K562 (cell line): ENCODE results near the gene NEU1. TPM values are rescaled to one million over a fixed set of nuclear protein-coding genes. Genes with fewer than 3 reads are reported as not detected.

Source experiments
- CBFB ChIP-seq: sonication (generic); formaldehyde crosslinking; IDR thresholded peaks from 2 replicates; pipeline ENCODE4 v1.4.0; 2020; ENCODE audit warnings: mild to moderate bottlenecking, missing genetic modification reagents
- CHD2 ChIP-seq: IDR thresholded peaks from 2 replicates; pipeline ENCODE4 v1.6.1; 2011; ENCODE audit warnings: low read depth, low read length
- ESRRA ChIP-seq: fragments of 450-650 bp; IDR thresholded peaks from 2 replicates; pipeline ENCODE4 v1.6.1; 2014; ENCODE audit warnings: low read depth, mild to moderate bottlenecking, moderate library complexity, borderline replicate concordance
- ESRRB ChIP-seq: fragments of 250-450 bp; sonication (Bioruptor Pico); IDR thresholded peaks from 2 replicates; pipeline ENCODE4 v1.5.0; 2020; ENCODE audit warnings: mild to moderate bottlenecking, moderate library complexity, borderline replicate concordance
- GTF2A2 ChIP-seq: IDR thresholded peaks from 2 replicates; pipeline ENCODE4 v1.6.1; 2016; ENCODE audit warnings: mild to moderate bottlenecking, missing genetic modification characterization, missing compliant biosample characterization
- HNRNPUL1 ChIP-seq: fragments of 200-400 bp; formaldehyde crosslinking; IDR thresholded peaks from 2 replicates; pipeline ENCODE4 v1.6.1; 2017; ENCODE audit warnings: low read length
- MCM7 ChIP-seq, 2 experiments: fragments of 450-650 bp; IDR thresholded peaks; 2 replicates each; pipeline ENCODE4 v1.6.1; 2016 to 2018
- MIER1 ChIP-seq: fragments of 450-650 bp; IDR thresholded peaks from 2 replicates; pipeline ENCODE4 v1.6.1; 2016; ENCODE audit warnings: antibody characterized with exemption, mild to moderate bottlenecking, low read depth
- NR3C1 ChIP-seq: sonication (generic); formaldehyde crosslinking; IDR thresholded peaks from 2 replicates; pipeline ENCODE4 v1.8.1; 2022; ENCODE audit warnings: missing genetic modification reagents
- POU5F1 ChIP-seq: fragments of 150-350 bp; IDR thresholded peaks from 2 replicates; pipeline ENCODE4 v1.6.1; 2014; ENCODE audit warnings: borderline replicate concordance, low read length, low read depth, mild to moderate bottlenecking; ENCODE audit not compliant: partially characterized antibody
- SMARCC2 ChIP-seq: fragments of 450-650 bp; IDR thresholded peaks from 2 replicates; pipeline ENCODE4 v1.6.1; 2017; ENCODE audit warnings: antibody characterized with exemption, moderate library complexity, mild to moderate bottlenecking, low read depth
- THRA ChIP-seq: fragments of 450-650 bp; IDR thresholded peaks from 2 replicates; pipeline ENCODE4 v1.6.1; 2017; ENCODE audit warnings: mild to moderate bottlenecking, moderate library complexity
- U2AF1 ChIP-seq: fragments of 200-400 bp; formaldehyde crosslinking; optimal IDR thresholded peaks from 2 replicates; pipeline ENCODE3; 2017; ENCODE audit warnings: mild to moderate bottlenecking, low read depth, low read length, moderate library complexity
- ZBTB1 ChIP-seq: sonication (generic); formaldehyde crosslinking; IDR thresholded peaks from 2 replicates; pipeline ENCODE4 v1.8.1; 2023; ENCODE audit warnings: missing genetic modification reagents, low read depth, mild to moderate bottlenecking, borderline replicate concordance
- ZBTB12 ChIP-seq: fragments of 250-450 bp; sonication (Bioruptor Pico); IDR thresholded peaks from 2 replicates; pipeline ENCODE4 v1.4.0; 2020
- ZBTB2 ChIP-seq: fragments of 450-650 bp; IDR thresholded peaks from 2 replicates; pipeline ENCODE4 v1.6.1; 2016; ENCODE audit warnings: antibody characterized with exemption
- ZFP91 ChIP-seq: sonication (generic); formaldehyde crosslinking; IDR thresholded peaks from 2 replicates; pipeline ENCODE4 v1.8.0; 2022; ENCODE audit warnings: mild to moderate bottlenecking, missing genetic modification reagents
- ZNF121 ChIP-seq: sonication (generic); formaldehyde crosslinking; conservative IDR thresholded peaks from 2 replicates; pipeline ENCODE4 v1.8.0; 2022; ENCODE audit warnings: missing genetic modification reagents
- ZNF174 ChIP-seq: fragments of 250-450 bp; sonication (Bioruptor Pico); IDR thresholded peaks from 2 replicates; pipeline ENCODE4 v1.4.0; 2020; ENCODE audit warnings: mild to moderate bottlenecking
- ZNF398 ChIP-seq: fragments of 250-450 bp; sonication (Bioruptor Pico); IDR thresholded peaks from 2 replicates; pipeline ENCODE4 v1.8.0; 2021; ENCODE audit warnings: moderate library complexity, mild to moderate bottlenecking, inconsistent platforms
- ZNF644 ChIP-seq: fragments of 200-800 bp; sonication (Bioruptor generic); IDR thresholded peaks from 2 replicates; pipeline ENCODE4 v1.6.1; 2016; ENCODE audit warnings: low read depth, missing genetic modification characterization, missing compliant biosample characterization
- ZNF717 ChIP-seq: fragments of 250-450 bp; sonication (Bioruptor Pico); IDR thresholded peaks from 2 replicates; pipeline ENCODE4 v1.5.0; 2021
- polyA plus RNA-seq, 8 experiments: library from polyadenylated mRNA; depleted of rRNA in 4 of 8; stranded (reverse) in 5 of 8; unstranded in 3 of 8; fragments of >200 nt; fragmentation: Nextera tagmentation in 2 of 8; fragmentation: Illumina TruSeq in 1 of 8; extraction: Ambion mirVana in 2 of 8; extraction: Trizol in 1 of 8; gene quantifications; 2 replicates each; pipeline versions ENCODE4 v1.2.1 to v1.2.3, GENCODE V29; 2011 to 2014; ENCODE audit warnings: inconsistent platforms in 1 of 8, missing spikeins in 1 of 8
- total RNA-seq, 7 experiments: library from RNA; depleted of rRNA in 6 of 7; stranded (reverse); fragments of >200 nt in 6 of 7; fragmentation: Illumina TruSeq in 2 of 7; extraction: Trizol in 2 of 7; gene quantifications; 2 replicates each; pipeline versions ENCODE4 v1.2.1 to v1.2.3, GENCODE V29; 2011 to 2021; ENCODE audit warnings: low replicate concordance in 1 of 7

NEU1 gene
- total and polyA plus RNA-seq, 9 of the 15 experiments (the other 6 are each of a cell fraction or from before 2014, with no cell fraction given), result 14.8 to 67.8 (median 51.0) TPM

GRCh38 chr6:31827286-31828079 lies 35.1 kb downstream of the NEU1 start, which contains the start of gene HSPA1B (continued):
- TF ChIP-seq ZNF398 (CRISPR knock-in tag) (no peak), POU5F1 (peak; percentile 24), CBFB (CRISPR knock-in tag) (peak; percentile 73; the same call in 1 of the 2 replicates), ZNF644 (no peak), GTF2A2 (tag) (peak; percentile 99), ZNF121 (CRISPR knock-in tag) (no peak), NR3C1 (CRISPR knock-in tag) (no peak), CHD2 (peak; percentile 25), ZFP91 (no peak), ZBTB2 (peak; percentile 82), ZBTB12 (CRISPR knock-in tag) (peak; percentile 45; the same call in 1 of the 2 replicates), ZNF174 (CRISPR knock-in tag) (peak; percentile 69; the same call in 1 of the 2 replicates), U2AF1 (peak; percentile 23), ZNF717 (no peak), SMARCC2 (no peak), ESRRA (no peak), THRA (no peak), MCM7 (IDR thresholded peaks at IDR 0.05) (no peak), MIER1 (no peak), HNRNPUL1 (no peak), ZBTB1 (CRISPR knock-in tag) (peak; percentile 10), ESRRB (CRISPR knock-in tag) (no peak)
